ENCODE measurements around the gene RTCA.
A peak's percentile ranks its signal among the peaks of the same experiment; 100 is the strongest.
"Not testable (repeated sequence)": the region's sequence is repeated elsewhere in the genome, so short reads cannot be mapped to it uniquely, and the experiment has no call there.

The RTCA gene

GRCh38 chr1:100265931-100266740 lies at the start of gene RTCA:
RTCA (plus strand) TSS chr1:100266216; CDS start chr1:100266376, 160 bp downstream.
- peak; percentile 83 to 98 for DNase-seq

DNA sequence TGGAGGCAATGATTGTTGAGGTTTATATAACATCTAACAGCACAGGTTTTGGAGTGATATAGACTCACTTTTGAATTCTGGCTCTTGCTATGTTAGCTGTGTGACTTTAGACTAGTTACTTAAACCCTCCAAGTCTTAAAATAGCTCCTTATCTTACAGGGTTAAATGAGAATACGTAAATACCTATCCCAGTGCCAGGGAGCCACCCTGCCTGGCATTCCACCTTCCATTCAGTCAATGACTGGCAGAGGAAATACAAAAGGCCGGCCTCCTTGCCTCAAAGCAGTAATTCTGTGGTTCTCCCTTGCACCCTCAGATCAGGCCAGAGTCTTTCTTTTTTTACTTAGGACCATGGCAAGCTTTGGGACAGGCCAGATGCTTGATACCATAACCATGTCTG lies 48.2 kb upstream of the RTCA start:
- DNase-seq, result no peak

DNA sequence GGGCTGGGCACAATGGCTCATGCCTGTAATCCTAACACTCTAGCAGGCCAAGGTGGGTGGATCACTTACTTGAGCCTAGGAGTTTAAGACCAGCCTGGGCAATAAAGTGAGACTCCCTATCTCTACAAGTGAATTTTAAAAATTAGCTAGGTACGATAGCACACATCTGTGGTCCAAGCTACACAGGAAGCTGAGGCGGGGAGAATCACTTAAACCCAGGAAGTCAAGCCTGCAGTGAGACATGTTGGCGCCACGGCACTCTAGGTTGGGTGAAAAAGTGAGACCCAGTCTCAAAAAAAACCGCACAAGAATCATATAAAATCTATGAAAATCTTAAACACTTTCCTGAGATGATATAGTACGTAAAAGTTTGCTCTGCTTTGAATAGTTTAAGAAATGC lies 46.6 kb upstream of the RTCA start:
- DNase-seq, result no peak

GRCh38 chr1:100219883-100220282 lies 46.1 kb upstream of the RTCA start:
- DNase-seq, result no peak

- DNase-seq, result no peak
Measured at GRCh38 chr1:100222428-100222827, 43.6 kb upstream of the RTCA start.

- DNase-seq, result no peak
Measured at GRCh38 chr1:100229681-100230443, 36.2 kb upstream of the RTCA start.

GRCh38 chr1:100230765-100231164 lies 35.3 kb upstream of the RTCA start:
- no peak for DNase-seq

- DNase-seq, result no peak
Measured at GRCh38 chr1:100231721-100232120, 34.3 kb upstream of the RTCA start.

- DNase-seq, result no peak
Measured at GRCh38 chr1:100232156-100232555, 33.9 kb upstream of the RTCA start.

DNA sequence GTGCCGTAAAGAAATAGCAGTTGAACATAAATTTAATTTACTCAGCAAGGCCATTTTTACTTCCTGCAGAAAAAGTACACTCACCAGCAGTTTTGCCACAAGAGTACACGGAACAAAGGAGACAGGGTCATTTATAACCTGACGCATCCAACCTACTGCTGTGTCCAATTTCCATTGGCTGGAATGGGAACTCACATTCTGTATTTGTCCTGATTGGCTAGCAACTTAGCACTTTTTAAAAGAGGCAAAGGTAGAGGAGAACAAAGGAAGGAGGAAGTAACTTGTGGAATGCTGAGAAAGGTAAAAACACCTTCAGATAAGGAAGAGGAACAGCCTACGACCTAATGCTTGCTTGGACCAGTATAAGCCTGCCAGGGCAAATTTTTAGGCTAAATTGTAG lies 32.5 kb upstream of the RTCA start:
- DNase-seq, result not testable (repeated sequence)

DNA sequence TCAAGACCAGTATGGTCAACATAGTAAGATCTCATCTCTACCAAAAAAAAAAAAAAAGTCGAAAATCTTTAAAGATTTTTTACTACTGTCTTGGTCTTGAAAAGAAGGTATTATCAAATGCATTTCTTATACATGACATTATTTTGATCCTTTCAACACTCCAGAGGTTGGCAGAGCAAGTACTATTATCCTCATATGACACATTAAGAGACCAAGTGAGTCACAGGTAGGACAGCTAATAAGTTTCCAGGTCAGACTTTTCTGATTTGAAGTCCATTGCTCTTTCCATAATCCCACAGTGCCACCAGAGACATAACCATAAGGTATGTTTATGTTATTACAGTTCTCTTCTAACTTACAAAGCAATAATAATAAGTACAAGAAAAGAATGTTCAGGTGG lies 31.6 kb upstream of the RTCA start:
- DNase-seq, result no peak

DNA sequence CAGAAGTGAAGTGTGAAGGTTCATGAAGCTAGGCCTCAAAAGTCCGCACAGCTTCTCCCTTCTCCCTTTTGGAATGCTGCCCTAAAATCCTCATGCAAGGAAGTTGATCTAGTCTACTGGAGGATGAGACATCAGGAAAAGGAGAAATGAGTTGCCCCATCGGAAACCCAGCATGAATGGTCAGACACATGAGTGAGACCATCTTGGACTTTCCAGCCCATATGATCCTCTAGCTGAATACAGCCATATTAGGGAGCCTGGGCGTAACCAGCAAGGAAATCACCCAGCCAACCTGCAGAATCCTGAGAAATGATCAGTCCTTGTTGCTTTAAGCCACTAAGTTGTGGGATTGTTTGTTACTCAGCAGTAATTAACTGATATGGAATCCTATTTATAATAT lies 28.9 kb upstream of the RTCA start:
- DNase-seq, result no peak

DNA sequence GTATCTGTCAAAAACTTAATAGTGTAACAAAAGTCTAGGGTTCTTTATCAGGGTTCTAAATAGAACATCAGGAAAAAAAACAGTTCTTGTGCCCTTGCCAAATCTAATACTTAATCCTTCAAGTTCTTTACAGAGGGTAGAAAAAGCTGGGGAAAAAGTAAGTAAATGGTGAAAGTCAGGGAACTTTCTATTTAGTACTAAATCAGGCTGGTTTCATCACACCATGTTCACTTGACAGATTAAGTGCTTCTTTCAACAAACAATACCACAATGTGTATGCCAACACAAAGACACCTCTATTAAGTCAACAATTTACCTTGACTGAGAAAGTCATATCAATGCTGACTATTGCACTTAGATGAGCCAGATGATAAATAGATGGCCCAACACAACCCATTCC lies 26.1 kb upstream of the RTCA start:
- no peak for DNase-seq

DNA sequence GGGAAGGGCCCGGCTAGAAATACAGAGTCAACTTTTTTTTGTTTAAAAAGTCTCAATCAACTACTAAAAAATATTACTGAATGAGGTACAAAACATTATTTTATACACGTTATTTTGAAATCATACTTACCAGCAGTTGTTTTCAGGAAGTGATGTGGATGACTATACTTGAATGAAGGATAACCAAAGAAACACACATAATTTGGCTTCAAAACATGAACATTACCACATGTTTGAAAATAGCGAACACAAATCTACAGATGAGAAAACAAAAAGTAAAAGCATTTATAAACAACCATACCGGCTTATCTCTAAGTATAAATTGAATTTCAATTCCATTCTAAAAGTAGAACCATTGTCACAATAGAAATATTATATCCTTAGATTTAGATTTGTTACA lies 25.4 kb upstream of the RTCA start:
- DNase-seq, result no peak

DNA sequence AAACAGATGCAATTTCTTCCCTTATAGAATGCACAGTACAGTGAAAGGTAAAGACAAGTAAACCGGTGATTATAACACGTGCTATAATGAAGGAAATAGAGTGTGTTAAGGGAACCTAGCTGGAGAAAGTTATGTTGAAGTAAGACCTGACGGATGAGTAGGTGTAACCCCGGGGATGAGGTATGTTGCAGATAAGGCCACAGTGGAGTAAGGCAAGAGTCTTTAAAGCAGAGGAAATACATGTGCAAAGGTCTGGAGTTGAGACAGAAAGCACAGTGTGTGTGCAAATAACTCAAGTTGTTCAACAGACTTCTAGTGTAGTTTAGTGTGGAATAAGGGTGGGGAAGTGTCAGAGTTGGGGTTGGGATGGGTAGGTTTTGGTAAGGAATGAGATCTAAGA lies 19.3 kb upstream of the RTCA start:
- DNase-seq, result no peak

DNA sequence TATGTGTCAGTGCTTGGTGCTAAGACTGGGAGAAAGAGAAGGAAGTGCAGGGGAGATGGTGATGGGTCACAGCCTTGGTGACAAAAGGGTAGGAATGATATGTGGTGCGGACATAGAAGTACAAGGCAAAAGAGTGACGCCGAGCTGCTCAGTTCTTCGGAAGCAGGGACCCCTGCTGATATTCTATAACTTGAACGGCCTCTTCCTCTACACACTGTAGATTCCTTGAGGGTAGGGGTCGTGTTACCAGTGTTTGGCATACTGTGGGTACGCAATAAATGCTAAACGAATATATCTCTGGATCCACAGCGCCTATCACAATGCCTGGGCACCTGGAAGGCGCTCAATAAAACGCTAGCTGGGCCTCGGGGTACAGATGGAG lies 16.9 kb upstream of the RTCA start:
- DNase-seq, result peak in 1 of 2 experiments; percentile 21

- DNase-seq, result peak; percentile 95 to 97
Measured at GRCh38 chr1:100249537-100250257, 16.3 kb upstream of the RTCA start, which contains the start of gene DBT. DBT (minus strand) TSS chr1:100249834; CDS start chr1:100249820, 14 bp downstream.

DNA sequence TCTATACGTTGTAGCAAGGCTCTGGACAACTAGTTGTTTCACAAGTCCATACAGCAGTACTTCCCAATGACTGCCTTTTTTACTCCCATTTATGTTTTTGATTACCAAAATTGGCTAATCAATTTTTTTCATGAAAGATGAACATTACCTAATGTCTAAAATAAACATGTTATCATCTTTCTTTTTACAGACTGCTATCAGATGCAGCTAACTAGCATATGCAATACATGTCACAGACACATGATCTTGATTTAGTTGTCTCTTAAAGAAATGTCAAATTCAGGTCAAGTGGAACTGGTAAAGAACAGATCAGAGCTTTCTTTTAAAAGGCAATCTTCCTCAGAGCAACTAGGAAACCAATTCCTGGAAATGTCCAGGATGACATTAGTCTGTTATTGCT lies 15.8 kb upstream of the RTCA start:
- no peak for DNase-seq

DNA sequence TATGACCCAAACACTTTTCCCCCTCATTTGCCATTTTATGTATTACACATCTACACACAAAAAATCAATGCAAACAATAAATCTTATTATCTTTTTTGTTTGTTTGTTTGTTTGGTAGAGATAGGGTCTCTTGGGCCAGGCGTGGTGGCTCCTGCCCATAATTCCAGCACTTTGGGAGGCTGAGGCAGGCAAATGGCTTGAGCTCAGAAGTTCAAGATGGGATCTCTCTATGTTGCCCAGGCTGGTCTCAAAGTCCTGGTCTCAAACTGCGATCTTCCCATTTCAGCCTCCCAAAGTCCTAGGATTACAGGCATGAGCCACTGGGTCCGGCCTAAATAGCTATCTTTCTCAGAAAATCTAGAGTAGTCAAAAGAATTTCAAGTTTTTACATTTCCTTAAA lies 15.2 kb upstream of the RTCA start:
- DNase-seq, result no peak

DNA sequence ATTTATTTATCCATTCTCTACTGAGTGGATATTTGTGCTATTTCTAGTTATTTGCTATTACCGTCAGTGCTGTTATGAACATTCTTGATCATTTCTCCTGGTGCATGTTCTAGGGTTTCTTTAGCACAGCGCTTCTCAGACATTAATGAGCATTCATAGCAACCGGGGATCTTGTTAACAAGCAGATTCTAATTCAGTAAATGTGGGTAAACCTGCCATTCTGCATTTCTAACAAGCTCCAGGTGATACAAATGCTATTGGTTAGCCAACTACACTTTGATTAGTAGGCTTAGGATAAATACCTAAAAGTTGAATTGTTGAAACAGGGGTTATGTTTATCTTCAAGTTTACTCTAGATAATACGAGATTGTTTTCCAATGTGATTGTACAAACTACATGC lies 13.1 kb upstream of the RTCA start:
- no peak for DNase-seq

DNA sequence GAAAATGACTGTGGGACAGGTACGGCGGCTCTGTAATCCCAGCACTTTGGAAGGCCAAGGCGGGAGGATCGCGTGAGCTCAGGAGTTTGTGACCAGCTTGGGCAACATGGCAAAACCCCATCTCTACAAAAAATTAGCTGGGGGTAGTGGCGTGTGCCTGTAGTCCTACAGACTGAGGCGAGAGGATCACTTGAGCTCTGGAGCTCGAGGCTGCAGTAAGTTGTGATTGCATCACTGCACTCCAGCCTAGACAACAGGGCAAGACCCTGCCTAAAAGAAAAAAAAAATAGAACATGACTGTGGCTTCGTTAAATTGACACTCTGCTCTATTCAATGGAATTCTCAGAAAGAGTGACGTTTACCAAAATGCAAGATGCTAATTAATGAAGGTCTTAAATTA lies 12.5 kb upstream of the RTCA start:
- no peak for DNase-seq

- not testable (repeated sequence) for DNase-seq
Measured at GRCh38 chr1:100256273-100256672, 9.7 kb upstream of the RTCA start.

GRCh38 chr1:100258427-100258826 lies 7.6 kb upstream of the RTCA start:
- DNase-seq, result not testable (repeated sequence)

DNA sequence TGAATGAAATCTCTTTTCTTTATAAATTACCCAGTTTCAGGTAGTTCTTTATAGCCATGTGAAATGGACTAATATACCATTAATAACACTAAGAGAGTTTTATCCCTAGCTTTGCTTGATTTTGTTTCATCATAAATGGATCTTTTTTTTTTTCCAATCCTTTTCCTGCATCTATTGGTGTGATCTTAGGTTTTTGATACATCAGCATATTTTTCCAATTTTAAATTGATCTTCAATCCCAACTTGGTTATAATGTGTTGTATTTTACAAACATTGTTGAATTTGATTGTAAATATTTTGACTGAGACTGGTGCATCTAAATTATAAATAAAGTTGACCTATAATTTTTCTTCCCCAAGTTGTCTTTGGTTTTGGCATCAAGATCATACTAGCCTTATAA lies 4.3 kb upstream of the RTCA start:
- DNase-seq, result no peak
